ENCODE data around the gene KIF6.

The KIF6 gene

DNA sequence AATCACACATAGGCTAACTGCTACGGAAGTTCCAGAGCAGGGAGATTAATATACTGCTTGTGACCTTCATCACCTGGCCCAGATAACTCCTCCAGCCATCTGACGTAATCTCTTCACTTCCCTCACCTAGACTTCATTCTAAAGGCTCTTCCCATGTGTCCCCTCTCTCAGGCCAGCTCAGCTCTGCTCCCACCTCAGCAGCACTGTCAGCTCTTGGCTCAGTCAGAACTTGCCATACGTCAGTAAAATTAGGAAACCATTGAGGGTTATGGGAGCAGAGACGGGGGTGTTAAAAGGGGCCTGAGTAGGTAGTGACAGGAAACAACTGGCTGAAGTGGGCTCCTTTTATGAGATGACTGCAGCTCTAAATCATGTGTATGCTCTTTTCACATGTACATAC lies 101.5 kb downstream of the KIF6 start:
- no peak overlapping the region for H3K27ac ChIP-seq (ENCODE audit: low read depth, low read length, severe bottlenecking)
- H3K4me3 ChIP-seq (ENCODE audit: extremely low read depth, insufficient read depth, low read length, poor library complexity, severe bottlenecking) = no peak overlapping the region
- no peaks in the 10 kb centered on the region for H3K9me3 ChIP-seq (ENCODE audit: control insufficient read depth, low read length)
- WGBS, 2 experiments (ENCODE audit: insufficient coverage in 2 of 2) = 89 to 96% methylated on average over 3 to 4 of the region's 4 CpGs
- H3K4me1 ChIP-seq (ENCODE audit: control insufficient read depth, insufficient read depth, low read length, poor library complexity, severe bottlenecking) = no peaks in the 10 kb centered on the region
- H3K36me3 ChIP-seq (ENCODE audit: control insufficient read depth, insufficient read depth, low read length) = no peaks in the 10 kb centered on the region

- Histone ChIP-seq H3K27ac (ENCODE audit: low read depth, low read length, severe bottlenecking) (no peak overlapping the region), H3K36me3 (ENCODE audit: control insufficient read depth, insufficient read depth, low read length) (no peaks in the 10 kb centered on the region), H3K9me3 (ENCODE audit: control insufficient read depth, low read length) (no peaks in the 10 kb centered on the region), H3K4me3 (ENCODE audit: extremely low read depth, insufficient read depth, low read length, poor library complexity, severe bottlenecking) (no peak overlapping the region), H3K4me1 (ENCODE audit: control insufficient read depth, insufficient read depth, low read length, poor library complexity, severe bottlenecking) (no peaks in the 10 kb centered on the region)
- WGBS, 2 experiments (ENCODE audit: insufficient coverage in 2 of 2) = 90% methylated on average over 2 of the region's 3 CpGs; no CpG with 5 or more reads in 1 of the 2 experiments
Measured at GRCh38 chr6:39617520-39617919, 107.7 kb downstream of the KIF6 start.

GRCh38 chr6:39617026-39617425 lies 108.2 kb downstream of the KIF6 start:
- Histone ChIP-seq H3K4me3 (ENCODE audit: extremely low read depth, insufficient read depth, low read length, poor library complexity, severe bottlenecking) (no peak overlapping the region), H3K9me3 (ENCODE audit: control insufficient read depth, low read length) (no peaks in the 10 kb centered on the region), H3K36me3 (ENCODE audit: control insufficient read depth, insufficient read depth, low read length) (no peaks in the 10 kb centered on the region), H3K27ac (ENCODE audit: low read depth, low read length, severe bottlenecking) (no peak overlapping the region), H3K4me1 (ENCODE audit: control insufficient read depth, insufficient read depth, low read length, poor library complexity, severe bottlenecking) (no peaks in the 10 kb centered on the region)

DNA sequence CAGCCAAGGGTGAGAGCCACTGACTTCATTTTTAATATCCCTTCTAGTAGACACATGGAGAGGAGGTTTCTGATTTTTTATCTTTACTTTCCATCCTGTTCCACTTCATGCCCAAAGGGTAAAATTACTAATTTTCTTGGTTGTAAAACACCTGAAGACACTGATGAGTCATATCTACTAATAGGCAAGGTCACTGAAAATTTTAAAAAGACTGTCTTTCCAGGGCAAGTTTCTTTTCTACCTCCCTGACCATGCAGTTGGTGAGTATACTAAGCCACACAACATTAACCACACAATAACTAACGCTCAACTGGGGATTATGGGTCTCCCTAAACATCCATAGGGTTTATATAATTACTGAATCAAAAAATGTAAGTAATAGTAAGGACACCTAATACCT lies 109.6 kb downstream of the KIF6 start:
- WGBS, 2 experiments (ENCODE audit: insufficient coverage in 2 of 2) = no CpG with 5 or more reads among the region's 1 CpG
- no peaks in the 10 kb centered on the region for H3K4me1 ChIP-seq (ENCODE audit: control insufficient read depth, insufficient read depth, low read length, poor library complexity, severe bottlenecking)

DNA sequence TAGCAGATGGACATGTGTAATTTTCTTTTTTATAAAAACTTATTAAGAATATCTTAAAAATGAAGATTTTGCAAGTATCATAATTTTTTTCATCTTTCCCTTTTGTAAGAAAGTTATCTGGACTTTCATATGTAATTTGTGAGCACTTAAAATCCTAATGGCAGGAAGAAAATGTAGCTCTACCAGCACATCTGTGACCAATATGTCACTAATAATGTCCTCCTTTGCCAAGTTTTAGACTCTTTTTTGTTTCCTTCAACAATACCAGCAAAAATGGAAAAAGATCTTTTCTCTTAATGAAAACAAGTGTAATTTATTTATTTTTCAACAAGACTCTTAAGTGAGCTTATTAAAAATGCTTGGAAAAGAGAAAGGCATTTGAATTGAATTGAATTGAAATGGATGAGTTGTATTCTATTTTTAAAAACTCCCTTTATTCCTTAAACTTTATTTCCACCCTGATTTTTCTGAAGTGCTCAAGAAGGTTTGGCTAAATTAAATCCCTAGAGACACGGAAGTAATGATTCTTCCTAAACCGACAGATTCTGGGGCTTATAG lies 110.7 kb downstream of the KIF6 start:
- WGBS, 2 experiments (ENCODE audit: insufficient coverage in 2 of 2) = 100% methylated on average over 2 of the region's 2 CpGs
- no peaks in the 10 kb centered on the region for H3K36me3 ChIP-seq (ENCODE audit: control insufficient read depth, insufficient read depth, low read length)
- no peaks in the 10 kb centered on the region for H3K4me1 ChIP-seq (ENCODE audit: control insufficient read depth, insufficient read depth, low read length, poor library complexity, severe bottlenecking)
- H3K4me3 ChIP-seq (ENCODE audit: extremely low read depth, insufficient read depth, low read length, poor library complexity, severe bottlenecking) = no peak overlapping the region
- no peak overlapping the region for H3K27ac ChIP-seq (ENCODE audit: low read depth, low read length, severe bottlenecking)
- H3K9me3 ChIP-seq (ENCODE audit: control insufficient read depth, low read length) = no peaks in the 10 kb centered on the region

More for the DNA sequence above, 109.6 kb downstream of the KIF6 start:
- H3K27ac ChIP-seq (ENCODE audit: low read depth, low read length, severe bottlenecking) = no peak overlapping the region
- no peaks in the 10 kb centered on the region for H3K36me3 ChIP-seq (ENCODE audit: control insufficient read depth, insufficient read depth, low read length)
- no peak overlapping the region for H3K4me3 ChIP-seq (ENCODE audit: extremely low read depth, insufficient read depth, low read length, poor library complexity, severe bottlenecking)
- no peaks in the 10 kb centered on the region for H3K9me3 ChIP-seq (ENCODE audit: control insufficient read depth, low read length)

- no peak overlapping the region for H3K4me3 ChIP-seq (ENCODE audit: extremely low read depth, insufficient read depth, low read length, poor library complexity, severe bottlenecking)
- H3K9me3 ChIP-seq (ENCODE audit: control insufficient read depth, low read length) = no peaks in the 10 kb centered on the region
- H3K27ac ChIP-seq (ENCODE audit: low read depth, low read length, severe bottlenecking) = no peak overlapping the region
- no peaks in the 10 kb centered on the region for H3K36me3 ChIP-seq (ENCODE audit: control insufficient read depth, insufficient read depth, low read length)
- 49 to 54% methylated on average over 3 of the region's 3 CpGs for WGBS, 2 experiments (ENCODE audit: insufficient coverage in 2 of 2)
- no peaks in the 10 kb centered on the region for H3K4me1 ChIP-seq (ENCODE audit: control insufficient read depth, insufficient read depth, low read length, poor library complexity, severe bottlenecking)
Measured at GRCh38 chr6:39610221-39610620, 115.0 kb downstream of the KIF6 start.

DNA sequence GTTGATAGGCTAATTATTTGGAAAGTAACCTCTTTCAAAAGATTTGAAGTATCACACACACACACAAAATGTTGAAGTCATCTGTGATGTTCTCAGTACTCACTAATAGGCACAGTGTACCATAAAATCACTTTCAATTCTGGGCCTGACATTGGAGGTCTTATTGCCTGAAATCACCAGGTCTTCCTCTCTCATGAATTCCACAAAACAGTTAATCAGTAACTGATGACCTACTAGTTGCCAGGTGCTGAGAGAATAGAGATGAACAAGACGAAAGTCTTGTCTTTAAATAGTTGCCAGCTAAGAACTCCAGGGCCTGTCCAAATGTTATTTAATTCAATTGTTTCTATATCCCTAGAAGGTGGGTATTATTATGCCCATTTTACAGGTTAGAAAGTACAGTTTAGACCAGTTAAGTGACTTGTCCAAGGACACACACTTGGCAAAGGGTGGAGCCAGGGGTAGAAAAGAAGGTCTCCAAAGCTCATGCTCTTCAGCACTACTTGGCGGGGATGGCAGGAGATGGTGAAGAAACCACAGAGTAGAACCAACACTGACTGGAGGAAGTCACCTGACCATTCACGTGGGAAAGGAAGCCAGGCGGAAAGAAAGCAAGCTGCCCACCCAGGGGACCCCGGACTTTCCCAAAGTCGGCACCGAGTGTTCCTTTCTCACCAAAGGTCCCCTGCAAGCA lies 116.4 kb downstream of the KIF6 start:
- Histone ChIP-seq H3K4me3 (ENCODE audit: extremely low read depth, insufficient read depth, low read length, poor library complexity, severe bottlenecking) (no peak overlapping the region), H3K36me3 (ENCODE audit: control insufficient read depth, insufficient read depth, low read length) (no peaks in the 10 kb centered on the region), H3K9me3 (ENCODE audit: control insufficient read depth, low read length) (no peaks in the 10 kb centered on the region), H3K4me1 (ENCODE audit: control insufficient read depth, insufficient read depth, low read length, poor library complexity, severe bottlenecking) (no peaks in the 10 kb centered on the region), H3K27ac (ENCODE audit: low read depth, low read length, severe bottlenecking) (no peak overlapping the region)
- 93% methylated on average over 5 to 6 of the region's 7 CpGs for WGBS, 2 experiments (ENCODE audit: insufficient coverage in 2 of 2)

DNA sequence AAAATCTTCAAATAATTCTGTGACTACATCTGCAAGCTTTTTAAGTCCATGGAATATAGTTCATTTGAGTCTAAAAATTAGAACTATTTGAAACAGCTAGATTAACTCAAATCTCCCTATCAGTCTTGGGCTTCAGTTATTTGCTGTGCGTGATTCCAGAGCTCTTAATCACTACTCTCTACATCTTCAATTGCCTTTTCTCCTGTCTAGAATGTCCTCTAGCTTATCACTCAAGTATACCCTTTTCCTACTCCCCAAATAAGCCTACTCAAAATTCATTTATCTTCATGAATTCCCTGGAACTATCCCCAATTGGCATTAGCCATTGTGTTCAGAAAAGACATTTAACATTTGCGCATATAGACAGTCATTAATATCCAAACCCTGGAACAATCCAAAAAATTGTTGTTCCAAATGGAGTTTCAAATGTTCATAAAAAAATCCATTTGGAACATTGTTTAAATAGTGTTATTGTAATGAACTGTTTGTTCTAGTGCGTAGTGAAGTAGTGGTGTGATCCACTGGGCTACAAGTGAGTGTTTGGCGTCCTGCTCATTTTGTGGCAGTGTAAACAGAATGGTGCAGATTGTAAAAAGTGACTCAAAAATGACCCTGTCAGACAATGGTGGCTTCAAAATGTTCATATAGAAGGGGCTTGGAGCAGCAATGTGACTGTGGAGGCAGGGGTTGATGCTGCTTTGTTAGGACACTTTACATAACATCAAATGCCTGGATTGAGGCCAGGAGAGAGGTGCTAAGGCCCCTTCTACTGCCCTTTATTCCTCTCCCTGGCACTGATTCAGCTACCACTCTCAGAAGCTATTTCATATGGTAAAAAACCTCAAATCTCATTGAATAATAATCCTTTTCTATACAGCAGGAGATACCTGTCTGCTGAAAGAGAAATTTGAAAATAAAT lies 122.3 kb downstream of the KIF6 start:
- Histone ChIP-seq H3K4me1 (ENCODE audit: control insufficient read depth, insufficient read depth, low read length, poor library complexity, severe bottlenecking) (no peaks in the 10 kb centered on the region), H3K36me3 (ENCODE audit: control insufficient read depth, insufficient read depth, low read length) (no peaks in the 10 kb centered on the region), H3K9me3 (ENCODE audit: control insufficient read depth, low read length) (no peaks in the 10 kb centered on the region), H3K4me3 (ENCODE audit: extremely low read depth, insufficient read depth, low read length, poor library complexity, severe bottlenecking) (no peak overlapping the region), H3K27ac (ENCODE audit: low read depth, low read length, severe bottlenecking) (no peak overlapping the region)
- 89 to 98% methylated on average over 3 to 4 of the region's 4 CpGs for WGBS, 2 experiments (ENCODE audit: insufficient coverage in 2 of 2)

DNA sequence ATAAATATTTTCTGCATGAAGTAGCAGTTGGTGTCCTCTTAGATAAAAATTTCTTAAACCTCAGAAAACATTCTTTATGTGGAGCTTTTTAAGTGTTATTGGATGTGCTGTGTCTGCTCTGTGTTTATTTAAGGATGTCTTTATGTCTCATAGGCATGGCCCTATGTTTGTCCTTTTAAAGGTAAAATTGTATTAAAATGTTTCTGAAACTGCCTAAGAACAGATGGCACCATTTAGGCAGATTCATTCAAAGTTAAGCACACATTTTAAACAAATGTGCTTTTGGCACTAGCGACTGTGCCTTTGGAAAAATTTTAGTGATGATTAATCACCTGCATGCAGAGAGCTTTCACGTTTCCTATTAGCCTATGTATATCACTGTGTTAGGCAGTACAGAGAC lies 125.2 kb downstream of the KIF6 start:
- Histone ChIP-seq H3K9me3 (ENCODE audit: control insufficient read depth, low read length) (no peaks in the 10 kb centered on the region), H3K4me1 (ENCODE audit: control insufficient read depth, insufficient read depth, low read length, poor library complexity, severe bottlenecking) (no peaks in the 10 kb centered on the region), H3K4me3 (ENCODE audit: extremely low read depth, insufficient read depth, low read length, poor library complexity, severe bottlenecking) (no peak overlapping the region), H3K36me3 (ENCODE audit: control insufficient read depth, insufficient read depth, low read length) (no peaks in the 10 kb centered on the region), H3K27ac (ENCODE audit: low read depth, low read length, severe bottlenecking) (no peak overlapping the region)
- 88% methylated on average over 2 of the region's 2 CpGs; no CpG with 5 or more reads in 1 of the 2 experiments for WGBS, 2 experiments (ENCODE audit: insufficient coverage in 2 of 2)

GRCh38 chr6:39599341-39599740 lies 125.9 kb downstream of the KIF6 start:
- Histone ChIP-seq H3K27ac (ENCODE audit: low read depth, low read length, severe bottlenecking) (no peak overlapping the region), H3K4me3 (ENCODE audit: extremely low read depth, insufficient read depth, low read length, poor library complexity, severe bottlenecking) (no peak overlapping the region), H3K4me1 (ENCODE audit: control insufficient read depth, insufficient read depth, low read length, poor library complexity, severe bottlenecking) (no peaks in the 10 kb centered on the region), H3K36me3 (ENCODE audit: control insufficient read depth, insufficient read depth, low read length) (no peaks in the 10 kb centered on the region), H3K9me3 (ENCODE audit: control insufficient read depth, low read length) (no peaks in the 10 kb centered on the region)
- WGBS, 2 experiments (ENCODE audit: insufficient coverage in 2 of 2) = no CpG with 5 or more reads among the region's 2 CpGs

All from mesodermal cell (in vitro differentiated cells).